ENCODE results near the gene ABHD17B. TPM values are rescaled to one million over a fixed set of nuclear protein-coding genes. Genes with fewer than 3 reads are reported as not detected.
A peak's percentile ranks its signal among the peaks of the same experiment; 100 is the strongest.

Gene ABHD17B
- total RNA-seq, 3 donors from 2014 or later: 21.2 to 34.7 (median 23.7) TPM

GRCh38 chr9:71929791-71930440 lies 18.9 kb upstream of the ABHD17B start:
- TF ChIP-seq, protein P1, sequence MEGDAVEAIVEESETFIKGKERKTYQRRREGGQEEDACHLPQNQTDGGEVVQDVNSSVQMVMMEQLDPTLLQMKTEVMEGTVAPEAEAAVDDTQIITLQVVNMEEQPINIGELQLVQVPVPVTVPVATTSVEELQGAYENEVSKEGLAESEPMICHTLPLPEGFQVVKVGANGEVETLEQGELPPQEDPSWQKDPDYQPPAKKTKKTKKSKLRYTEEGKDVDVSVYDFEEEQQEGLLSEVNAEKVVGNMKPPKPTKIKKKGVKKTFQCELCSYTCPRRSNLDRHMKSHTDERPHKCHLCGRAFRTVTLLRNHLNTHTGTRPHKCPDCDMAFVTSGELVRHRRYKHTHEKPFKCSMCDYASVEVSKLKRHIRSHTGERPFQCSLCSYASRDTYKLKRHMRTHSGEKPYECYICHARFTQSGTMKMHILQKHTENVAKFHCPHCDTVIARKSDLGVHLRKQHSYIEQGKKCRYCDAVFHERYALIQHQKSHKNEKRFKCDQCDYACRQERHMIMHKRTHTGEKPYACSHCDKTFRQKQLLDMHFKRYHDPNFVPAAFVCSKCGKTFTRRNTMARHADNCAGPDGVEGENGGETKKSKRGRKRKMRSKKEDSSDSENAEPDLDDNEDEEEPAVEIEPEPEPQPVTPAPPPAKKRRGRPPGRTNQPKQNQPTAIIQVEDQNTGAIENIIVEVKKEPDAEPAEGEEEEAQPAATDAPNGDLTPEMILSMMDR (IDR thresholded peaks at IDR 0.05): no peak
- no peaks in the 10 kb centered on the region for H3K4me1 ChIP-seq (ENCODE audit: low read depth)
- intact Hi-C loops (cut with DNase I, micrococcal nuclease): no loop called here
- no peaks in the 10 kb centered on the region for H3K36me3 ChIP-seq (ENCODE audit: low read depth)
- no peak for DNase-seq
- H3K9me3 ChIP-seq: no peaks in the 10 kb centered on the region
- no peak for ATAC-seq
- H3K4me3 ChIP-seq: no peak overlapping the region

- H3K36me3 ChIP-seq (ENCODE audit: low read depth): no peaks in the 10 kb centered on the region
- TF ChIP-seq, protein P1 (IDR thresholded peaks at IDR 0.05): no peak
- no peaks in the 10 kb centered on the region for H3K4me1 ChIP-seq (ENCODE audit: low read depth)
- intact Hi-C loops (cut with DNase I, micrococcal nuclease): no loop called here
- no peaks in the 10 kb centered on the region for H3K9me3 ChIP-seq
- no peak overlapping the region for H3K4me3 ChIP-seq
- DNase-seq (no peak), ATAC-seq (peak; percentile 70)
These were observed 18.2 kb upstream of the ABHD17B start for GRCh38 chr9:71929223-71929622.

GRCh38 chr9:71928806-71929205 lies 17.8 kb upstream of the ABHD17B start:
- ATAC-seq (peak; percentile 63), DNase-seq (no peak)
- TF ChIP-seq, protein P1 (IDR thresholded peaks at IDR 0.05): no peak
- Histone ChIP-seq H3K36me3 (ENCODE audit: low read depth) (no peaks in the 10 kb centered on the region), H3K4me1 (ENCODE audit: low read depth) (no peaks in the 10 kb centered on the region), H3K9me3 (no peaks in the 10 kb centered on the region), H3K4me3 (no peak overlapping the region)
- intact Hi-C loops (cut with DNase I, micrococcal nuclease): no loop called here

GRCh38 chr9:71928376-71928775 lies 17.4 kb upstream of the ABHD17B start:
- ATAC-seq (peak; percentile 89), DNase-seq (no peak)
- TF ChIP-seq, protein P1 (IDR thresholded peaks at IDR 0.05): no peak
- Histone ChIP-seq H3K4me3 (no peak overlapping the region), H3K9me3 (no peaks in the 10 kb centered on the region), H3K36me3 (ENCODE audit: low read depth) (no peaks in the 10 kb centered on the region), H3K4me1 (ENCODE audit: low read depth) (no peaks in the 10 kb centered on the region)
- intact Hi-C loops (cut with DNase I, micrococcal nuclease): no loop called here

DNA sequence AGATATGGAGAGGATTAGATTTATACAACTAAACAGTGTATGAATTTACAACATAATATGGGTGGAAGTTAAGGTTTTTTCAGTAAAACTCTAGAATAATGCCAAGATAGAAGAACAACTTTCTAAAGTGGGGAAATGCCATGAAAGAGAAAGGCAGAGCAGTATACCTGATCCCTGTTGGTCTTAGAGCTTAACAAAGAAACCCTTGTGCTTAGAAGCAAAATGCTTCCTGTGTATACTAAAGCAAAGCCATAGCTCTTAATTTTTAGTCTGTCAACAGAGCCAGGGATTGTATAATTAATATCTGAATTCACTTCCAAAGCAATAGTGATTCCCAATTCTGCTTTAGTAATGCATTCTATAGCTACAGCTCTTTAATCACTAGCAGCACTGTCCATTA lies 14.8 kb upstream of the ABHD17B start:
- Histone ChIP-seq H3K4me3 (no peak overlapping the region), H3K36me3 (ENCODE audit: low read depth) (no peaks in the 10 kb centered on the region), H3K9me3 (no peaks in the 10 kb centered on the region), H3K4me1 (ENCODE audit: low read depth) (no peaks in the 10 kb centered on the region)
- intact Hi-C loops (cut with DNase I, micrococcal nuclease): no loop called here
- TF ChIP-seq, protein P1 (IDR thresholded peaks at IDR 0.05): no peak
- ATAC-seq (no peak), DNase-seq (no peak)

GRCh38 chr9:71924576-71924975 lies 13.6 kb upstream of the ABHD17B start:
- DNase-seq: no peak
- Histone ChIP-seq H3K36me3 (ENCODE audit: low read depth) (no peaks in the 10 kb centered on the region), H3K4me3 (no peak overlapping the region), H3K4me1 (ENCODE audit: low read depth) (no peaks in the 10 kb centered on the region), H3K9me3 (no peaks in the 10 kb centered on the region)
- no peak for ATAC-seq
- intact Hi-C loops (cut with DNase I, micrococcal nuclease): no loop called here
- TF ChIP-seq, protein P1 (IDR thresholded peaks at IDR 0.05): no peak
